HAP-1 (cell line): Measurements from ENCODE around the gene PCDHGA10.
"Not testable (repeated sequence)": the region's sequence is repeated elsewhere in the genome, so short reads cannot be mapped to it uniquely, and the experiment has no call there.

Experiments
- DNase-seq, 2 experiments: peaks; one replicate each; pipeline ENCODE4 v3.0.0-alpha.2; 2016 to 2020; ENCODE audit warnings: low spot score in 2 of 2
- H3K27me3 ChIP-seq: fragments of 250-450 bp; sonication (Bioruptor Pico); 2 replicates; pipeline ENCODE4 v1.5.1; 2020; ENCODE audit warnings: low read depth, mild to moderate bottlenecking, moderate library complexity
- H3K36me3 ChIP-seq: fragments of 250-450 bp; sonication (Bioruptor Pico); replicated peaks from 2 replicates; pipeline ENCODE4 v1.5.1; 2020; ENCODE audit warnings: mild to moderate bottlenecking
- H3K4me1 ChIP-seq: fragments of 250-450 bp; sonication (Bioruptor Pico); 2 replicates; pipeline ENCODE4 v1.5.1; 2020; ENCODE audit warnings: mild to moderate bottlenecking
- H3K4me3 ChIP-seq: fragments of 250-450 bp; sonication (Bioruptor Pico); 2 replicates; pipeline ENCODE4 v1.5.1; 2020; ENCODE audit warnings: mild to moderate bottlenecking, moderate library complexity
- H3K9me3 ChIP-seq: fragments of 250-450 bp; sonication (Bioruptor Pico); 2 replicates; pipeline ENCODE4 v1.5.1; 2020; ENCODE audit warnings: mild to moderate bottlenecking, moderate library complexity
- in situ Hi-C: fragments of 300-500 bp; cut with MboI; formaldehyde crosslinking; loops from 3 replicates; pipeline ENCODE4 v1.14.3; 2020; ENCODE audit warnings: low sequenced_read_pairs, inconsistent platforms, mixed read lengths

PCDHGA10 gene

GRCh38 chr5:141384471-141385267 lies 28.1 kb upstream of the PCDHGA10 start:
- in situ Hi-C loops: no loop called here
- H3K36me3 ChIP-seq: no peaks in the 10 kb centered on the region
- H3K4me1 ChIP-seq: no peaks in the 10 kb centered on the region
- H3K4me3 ChIP-seq: no peak overlapping the region
- no peaks in the 10 kb centered on the region for H3K9me3 ChIP-seq
- H3K27me3 ChIP-seq: no peaks in the 10 kb centered on the region
- DNase-seq: no peak

DNA sequence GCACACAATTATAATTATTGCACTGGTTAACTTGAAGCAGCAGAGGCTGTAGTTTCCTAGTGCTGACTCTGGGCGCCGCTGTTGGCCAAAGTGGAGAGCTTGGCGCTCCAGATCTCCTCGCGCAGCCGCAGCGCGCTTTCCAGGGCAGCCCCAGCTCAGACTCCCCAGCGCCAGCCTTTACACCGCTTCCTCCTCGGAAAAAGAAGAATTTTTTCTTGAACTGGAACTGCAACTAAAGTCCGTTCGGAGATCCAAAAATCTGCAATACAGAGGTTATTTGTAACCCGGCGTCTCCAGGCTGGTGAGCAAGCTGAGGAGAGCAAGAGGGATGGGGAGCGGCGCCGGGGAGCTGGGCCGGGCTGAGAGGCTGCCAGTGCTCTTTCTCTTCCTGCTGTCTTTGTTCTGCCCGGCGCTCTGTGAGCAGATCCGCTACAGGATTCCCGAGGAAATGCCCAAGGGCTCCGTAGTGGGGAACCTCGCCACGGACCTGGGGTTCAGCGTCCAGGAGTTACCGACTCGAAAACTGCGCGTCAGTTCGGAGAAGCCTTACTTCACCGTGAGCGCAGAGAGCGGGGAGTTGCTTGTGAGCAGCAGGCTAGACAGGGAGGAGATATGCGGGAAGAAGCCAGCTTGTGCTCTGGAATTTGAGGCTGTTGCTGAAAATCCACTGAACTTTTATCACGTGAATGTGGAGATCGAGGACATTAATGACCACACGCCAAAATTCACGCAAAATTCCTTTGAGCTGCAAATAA lies 25.1 kb upstream of the PCDHGA10 start, which contains the start of gene PCDHGB4:
TSS of gene PCDHGB4 (plus strand) at position 142 of the 755 bp plus-strand sequence. CDS start at position 329, 187 bp downstream.
- H3K4me1 ChIP-seq, H3K27me3 ChIP-seq, H3K9me3 ChIP-seq, in situ Hi-C loops, DNase-seq, H3K36me3 ChIP-seq, H3K4me3 ChIP-seq: not testable (repeated sequence)

DNA sequence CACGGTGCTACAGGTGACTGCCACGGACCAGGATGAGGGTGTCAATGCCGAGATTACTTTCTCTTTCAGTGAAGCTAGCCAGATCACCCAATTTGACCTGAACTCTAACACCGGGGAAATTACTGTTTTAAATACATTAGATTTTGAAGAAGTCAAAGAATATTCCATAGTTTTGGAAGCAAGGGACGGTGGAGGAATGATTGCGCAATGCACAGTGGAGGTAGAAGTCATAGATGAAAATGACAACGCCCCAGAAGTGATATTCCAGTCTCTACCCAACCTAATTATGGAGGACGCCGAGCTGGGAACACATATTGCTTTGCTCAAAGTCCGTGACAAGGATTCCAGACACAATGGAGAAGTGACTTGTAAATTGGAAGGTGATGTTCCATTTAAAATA lies 24.1 kb upstream of the PCDHGA10 start:
- H3K4me3 ChIP-seq: no peak overlapping the region
- no peaks in the 10 kb centered on the region for H3K4me1 ChIP-seq
- DNase-seq: no peak
- no peaks in the 10 kb centered on the region for H3K27me3 ChIP-seq
- no peaks in the 10 kb centered on the region for H3K36me3 ChIP-seq
- in situ Hi-C loops: no loop called here
- H3K9me3 ChIP-seq: no peaks in the 10 kb centered on the region

DNA sequence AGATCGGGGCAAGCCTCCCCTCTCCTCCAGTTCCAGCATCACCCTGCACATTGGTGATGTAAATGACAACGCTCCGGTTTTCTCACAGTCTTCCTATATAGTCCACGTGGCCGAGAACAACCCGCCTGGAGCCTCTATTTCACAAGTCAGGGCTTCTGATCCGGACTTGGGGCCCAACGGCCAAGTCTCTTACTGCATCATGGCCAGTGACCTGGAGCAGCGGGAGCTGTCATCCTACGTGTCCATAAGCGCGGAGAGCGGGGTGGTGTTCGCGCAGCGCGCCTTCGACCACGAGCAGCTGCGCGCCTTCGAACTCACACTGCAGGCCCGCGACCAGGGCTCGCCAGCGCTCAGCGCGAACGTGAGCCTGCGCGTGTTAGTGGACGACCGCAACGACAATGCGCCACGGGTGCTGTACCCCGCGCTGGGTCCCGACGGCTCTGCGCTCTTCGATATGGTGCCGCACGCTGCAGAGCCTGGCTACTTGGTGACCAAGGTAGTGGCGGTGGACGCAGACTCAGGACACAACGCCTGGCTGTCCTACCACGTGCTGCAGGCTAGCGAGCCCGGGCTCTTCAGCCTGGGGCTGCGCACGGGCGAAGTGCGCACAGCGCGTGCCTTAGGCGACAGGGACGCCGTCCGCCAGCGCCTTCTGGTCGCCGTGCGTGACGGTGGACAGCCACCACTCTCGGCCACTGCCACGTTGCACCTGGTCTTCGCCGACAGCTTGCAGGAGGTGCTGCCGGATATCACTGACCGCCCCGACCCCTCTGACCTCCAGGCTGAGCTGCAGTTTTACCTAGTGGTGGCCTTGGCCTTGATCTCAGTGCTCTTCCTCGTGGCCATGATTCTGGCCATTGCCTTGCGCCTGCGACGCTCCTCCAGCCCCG lies 23.4 kb upstream of the PCDHGA10 start:
- no peaks in the 10 kb centered on the region for H3K9me3 ChIP-seq
- no peaks in the 10 kb centered on the region for H3K36me3 ChIP-seq
- no peaks in the 10 kb centered on the region for H3K4me1 ChIP-seq
- no peak for DNase-seq
- in situ Hi-C loops: no loop called here
- H3K27me3 ChIP-seq: no peaks in the 10 kb centered on the region
- H3K4me3 ChIP-seq: no peak overlapping the region

GRCh38 chr5:141392429-141393198 lies 20.2 kb upstream of the PCDHGA10 start, which contains the start of gene PCDHGA8:
TSS of gene PCDHGA8 (plus strand) at chr5:141392633. CDS start at chr5:141392814, 181 bp downstream.
- H3K9me3 ChIP-seq: no peaks in the 10 kb centered on the region
- H3K4me1 ChIP-seq: no peaks in the 10 kb centered on the region
- in situ Hi-C loops: no loop called here
- no peak within 1 kb of the TSS for H3K4me3 ChIP-seq
- no peak for DNase-seq
- no peaks in the 10 kb centered on the region for H3K27me3 ChIP-seq
- no peaks in the 10 kb centered on the region for H3K36me3 ChIP-seq

DNA sequence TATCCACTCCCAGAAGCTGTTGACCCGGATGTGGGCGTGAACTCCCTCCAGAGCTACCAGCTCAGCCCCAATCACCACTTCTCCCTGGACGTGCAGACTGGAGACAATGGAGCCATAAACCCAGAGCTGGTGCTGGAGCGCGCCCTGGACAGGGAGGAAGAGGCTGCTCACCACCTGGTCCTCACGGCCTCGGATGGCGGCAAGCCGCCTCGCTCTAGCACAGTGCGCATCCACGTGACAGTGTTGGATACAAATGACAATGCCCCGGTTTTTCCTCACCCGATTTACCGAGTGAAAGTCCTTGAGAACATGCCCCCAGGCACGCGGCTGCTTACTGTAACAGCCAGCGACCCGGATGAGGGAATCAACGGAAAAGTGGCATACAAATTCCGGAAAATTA lies 19.5 kb upstream of the PCDHGA10 start:
- Histone ChIP-seq H3K9me3 (no peaks in the 10 kb centered on the region), H3K36me3 (no peaks in the 10 kb centered on the region), H3K27me3 (no peaks in the 10 kb centered on the region), H3K4me3 (no peak overlapping the region), H3K4me1 (no peaks in the 10 kb centered on the region)
- DNase-seq: no peak
- in situ Hi-C loops: no loop called here

DNA sequence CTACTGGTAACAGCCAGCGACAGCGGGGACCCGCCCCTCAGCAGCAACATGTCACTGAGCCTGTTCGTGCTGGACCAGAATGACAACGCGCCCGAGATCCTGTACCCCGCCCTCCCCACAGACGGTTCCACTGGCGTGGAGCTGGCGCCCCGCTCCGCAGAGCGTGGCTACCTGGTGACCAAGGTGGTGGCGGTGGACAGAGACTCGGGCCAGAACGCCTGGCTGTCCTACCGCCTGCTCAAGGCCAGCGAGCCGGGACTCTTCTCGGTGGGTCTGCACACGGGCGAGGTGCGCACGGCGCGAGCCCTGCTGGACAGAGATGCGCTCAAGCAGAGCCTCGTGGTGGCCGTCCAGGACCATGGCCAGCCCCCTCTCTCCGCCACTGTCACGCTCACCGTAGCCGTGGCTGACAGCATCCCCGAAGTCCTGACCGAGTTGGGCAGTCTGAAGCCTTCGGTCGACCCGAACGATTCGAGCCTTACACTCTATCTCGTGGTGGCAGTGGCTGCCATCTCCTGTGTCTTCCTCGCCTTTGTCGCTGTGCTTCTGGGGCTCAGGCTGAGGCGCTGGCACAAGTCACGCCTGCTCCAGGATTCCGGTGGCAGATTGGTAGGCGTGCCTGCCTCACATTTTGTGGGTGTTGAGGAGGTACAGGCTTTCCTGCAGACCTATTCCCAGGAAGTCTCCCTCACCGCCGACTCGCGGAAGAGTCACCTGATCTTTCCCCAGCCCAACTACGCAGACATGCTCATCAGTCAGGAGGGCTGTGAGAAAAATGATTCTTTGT lies 18.2 kb upstream of the PCDHGA10 start:
- H3K4me1 ChIP-seq, H3K9me3 ChIP-seq, H3K27me3 ChIP-seq, H3K36me3 ChIP-seq, H3K4me3 ChIP-seq, DNase-seq, in situ Hi-C loops: not testable (repeated sequence)

- H3K9me3 ChIP-seq, H3K36me3 ChIP-seq, H3K4me3 ChIP-seq, in situ Hi-C loops, H3K4me1 ChIP-seq, H3K27me3 ChIP-seq: not testable (repeated sequence)
- peak in 1 of 2 experiments; percentile 6 for DNase-seq
Measured at GRCh38 chr5:141397756-141398551, 14.8 kb upstream of the PCDHGA10 start, which contains the start of gene PCDHGB5. TSS of gene PCDHGB5 (plus strand) at chr5:141397947. CDS start at chr5:141398128, 181 bp downstream.

DNA sequence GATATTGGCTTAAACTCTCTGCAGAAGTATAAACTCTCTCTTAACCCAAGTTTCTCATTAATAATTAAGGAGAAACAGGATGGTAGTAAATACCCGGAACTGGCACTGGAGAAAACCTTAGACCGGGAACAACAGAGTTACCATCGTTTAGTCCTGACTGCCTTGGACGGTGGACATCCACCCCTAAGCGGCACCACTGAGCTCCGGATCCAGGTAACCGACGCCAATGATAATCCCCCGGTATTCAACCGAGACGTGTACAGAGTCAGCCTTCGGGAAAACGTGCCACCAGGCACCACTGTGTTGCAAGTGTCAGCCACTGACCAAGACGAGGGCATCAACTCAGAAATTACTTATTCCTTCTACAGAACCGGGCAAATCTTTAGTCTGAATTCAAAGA lies 14.2 kb upstream of the PCDHGA10 start:
- Histone ChIP-seq H3K36me3 (no peaks in the 10 kb centered on the region), H3K4me1 (no peaks in the 10 kb centered on the region), H3K27me3 (no peaks in the 10 kb centered on the region), H3K9me3 (no peaks in the 10 kb centered on the region), H3K4me3 (no peak overlapping the region)
- no peak for DNase-seq
- in situ Hi-C loops: no loop called here

GRCh38 chr5:141399555-141400258 lies 13.1 kb upstream of the PCDHGA10 start:
- Histone ChIP-seq H3K36me3 (no peaks in the 10 kb centered on the region), H3K9me3 (no peaks in the 10 kb centered on the region), H3K27me3 (no peaks in the 10 kb centered on the region), H3K4me3 (no peak overlapping the region), H3K4me1 (no peaks in the 10 kb centered on the region)
- no peak for DNase-seq
- in situ Hi-C loops: no loop called here

GRCh38 chr5:141402553-141403243 lies 10.1 kb upstream of the PCDHGA10 start, which contains the start of gene PCDHGA9:
TSS of gene PCDHGA9 (plus strand) at chr5:141402778. CDS start at chr5:141402953, 175 bp downstream.
- H3K27me3 ChIP-seq: no peaks in the 10 kb centered on the region
- in situ Hi-C loops: no loop called here
- H3K9me3 ChIP-seq: no peaks in the 10 kb centered on the region
- H3K36me3 ChIP-seq: no peaks in the 10 kb centered on the region
- H3K4me3 ChIP-seq: no peak within 1 kb of the TSS
- peak in 1 of 2 experiments; percentile 27 for DNase-seq
- no peaks in the 10 kb centered on the region for H3K4me1 ChIP-seq
